ENCODE data around the gene PAPLN. TPM values are rescaled to one million over a fixed set of nuclear protein-coding genes. Genes with fewer than 3 reads are reported as not detected.
A peak's percentile ranks its signal among the peaks of the same experiment; 100 is the strongest.

The PAPLN gene
- total and polyA plus RNA-seq, 2 of the 13 experiments (the other 11 are each of a cell fraction or from before 2014, with no cell fraction given), result not detected

- 0 out of 2 replicates have a peak, but pooled peaks have one; percentile 13 for TF ChIP-seq PAXIP1 (CRISPR knock-in tag; conservative IDR thresholded peaks at IDR 0.05)
- TF ChIP-seq ZSCAN22 (CRISPR knock-in tag; IDR thresholded peaks at IDR 0.05), result no peak
- TF ChIP-seq RXRA (CRISPR knock-in tag; IDR thresholded peaks at IDR 0.05), result peak; percentile 91
- 0 out of 2 replicates have a peak, but pooled peaks have one; percentile 30 for TF ChIP-seq MZF1 (CRISPR knock-in tag; IDR thresholded peaks at IDR 0.05; ENCODE audit: borderline replicate concordance)
- no peak for TF ChIP-seq ZNF605 (CRISPR knock-in tag; IDR thresholded peaks at IDR 0.05)
- TF ChIP-seq ZFP1 (CRISPR knock-in tag; IDR thresholded peaks at IDR 0.05), result no peak
- peak; percentile 74; the same call in 1 of the 2 replicates for TF ChIP-seq ZNF281 (CRISPR knock-in tag; IDR thresholded peaks at IDR 0.05; ENCODE audit: borderline replicate concordance)
- 0 out of 2 replicates have a peak, but pooled peaks have one; percentile 20 for TF ChIP-seq GATAD2A (CRISPR knock-in tag; IDR thresholded peaks at IDR 0.05)
- no peak for TF ChIP-seq IRF1 (CRISPR knock-in tag; IDR thresholded peaks at IDR 0.05; ENCODE audit: low read depth)
- no peak for TF ChIP-seq MXD4 (CRISPR knock-in tag; IDR thresholded peaks at IDR 0.05)
- TF ChIP-seq NR2C2 (CRISPR knock-in tag; IDR thresholded peaks at IDR 0.05; ENCODE audit: borderline replicate concordance), result 0 out of 2 replicates have a peak, but pooled peaks have one; percentile 24
- TF ChIP-seq ZNF343 (CRISPR knock-in tag; IDR thresholded peaks at IDR 0.05), result no peak
- no peak for TF ChIP-seq RAD51 (IDR thresholded peaks at IDR 0.05; ENCODE audit: borderline replicate concordance)
- no peak for TF ChIP-seq SALL2 (CRISPR knock-in tag; IDR thresholded peaks at IDR 0.05)
- TF ChIP-seq CBFB (CRISPR knock-in tag; IDR thresholded peaks at IDR 0.05), result no peak
- TF ChIP-seq ZBTB1 (CRISPR knock-in tag; IDR thresholded peaks at IDR 0.05; ENCODE audit: borderline replicate concordance), result no peak
- TF ChIP-seq ARNT2 (CRISPR knock-in tag; IDR thresholded peaks at IDR 0.05; ENCODE audit: low read depth), result no peak
- no peak for TF ChIP-seq ZBTB34 (CRISPR knock-in tag; IDR thresholded peaks at IDR 0.05)
- no peak for TF ChIP-seq TFAP4 (IDR thresholded peaks at IDR 0.05; ENCODE audit: borderline replicate concordance, low read depth)
- no peak for TF ChIP-seq CREBL2 (CRISPR knock-in tag; IDR thresholded peaks at IDR 0.05; ENCODE audit: borderline replicate concordance)
- peak; percentile 42; the same call in 1 of the 2 replicates for TF ChIP-seq NR2F6 (IDR thresholded peaks at IDR 0.05)
- TF ChIP-seq NR2F6 (CRISPR knock-in tag; IDR thresholded peaks at IDR 0.05), result 0 out of 2 replicates have a peak, but pooled peaks have one; percentile 31
- TF ChIP-seq SKI (IDR thresholded peaks at IDR 0.05; ENCODE audit: partially characterized antibody), result peak; percentile 48
Measured at GRCh38 chr14:73260574-73260973, 23.3 kb downstream of the PAPLN start (continued).
